HCT116 (cell line): ENCODE data around the gene PI4KA.
"Not testable (repeated sequence)": the region's sequence is repeated elsewhere in the genome, so short reads cannot be mapped to it uniquely, and the experiment has no call there.

Experiments
- ELF1 ChIP-seq: IDR thresholded peaks from 2 replicates; pipeline ENCODE4 v1.6.1; 2012; ENCODE audit warnings: low read depth, borderline replicate concordance
- EZH2 ChIP-seq: fragments of 200-600 bp; sonication (generic); IDR thresholded peaks from 2 replicates; pipeline ENCODE4 v1.6.1; 2017; ENCODE audit warnings: antibody characterized with exemption, mixed run types
- JUND ChIP-seq: IDR thresholded peaks from 2 replicates; pipeline ENCODE4 v1.6.1; 2012
- MAX ChIP-seq: IDR thresholded peaks from 2 replicates; pipeline ENCODE4 v1.6.1; 2012
- POLR2A ChIP-seq: IDR thresholded peaks from 2 replicates; pipeline ENCODE4 v1.7.0; 2011; ENCODE audit warnings: borderline replicate concordance; ENCODE audit not compliant: insufficient read depth, insufficient read length; ENCODE audit errors: extremely low read depth
- RAD21 ChIP-seq: IDR thresholded peaks from 2 replicates; pipeline ENCODE4 v1.6.1; 2012; ENCODE audit warnings: low read depth, mild to moderate bottlenecking
- REST ChIP-seq: IDR thresholded peaks from 2 replicates; pipeline ENCODE4 v1.6.1; 2012; ENCODE audit warnings: low read depth
- SIN3A ChIP-seq: IDR thresholded peaks from 2 replicates; pipeline ENCODE4 v1.6.1; 2012; ENCODE audit warnings: low read depth
- YY1 ChIP-seq: IDR thresholded peaks from 2 replicates; pipeline ENCODE4 v1.6.1; 2011; ENCODE audit warnings: low read length, low read depth, moderate library complexity, mild to moderate bottlenecking; ENCODE audit not compliant: insufficient replicate concordance; ENCODE audit errors: extremely low read depth
- TF ChIP-seq, protein P1 (sequence below), 3 experiments: fragments of 200-600 bp in 1 of 3; sonication (generic) in 1 of 3; IDR thresholded peaks in 2 of 3; conservative IDR thresholded peaks in 1 of 3; 2 replicates each; pipeline ENCODE4 v1.5.1; 2012 to 2017; ENCODE audit warnings: low read depth in 2 of 3, low read length in 2 of 3, antibody characterized with exemption in 1 of 3, borderline replicate concordance in 1 of 3, control low read depth in 1 of 3, mild to moderate bottlenecking in 1 of 3, mixed read lengths in 1 of 3, mixed run types in 1 of 3, moderate library complexity in 1 of 3; ENCODE audit not compliant: insufficient read depth in 1 of 3

GRCh38 chr22:20826373-20827152 lies 32.0 kb downstream of the PI4KA start:
- not testable (repeated sequence) for TF ChIP-seq POLR2A, YY1, REST, MAX, JUND, EZH2, ELF1, RAD21, SIN3A
- TF ChIP-seq, protein P1, sequence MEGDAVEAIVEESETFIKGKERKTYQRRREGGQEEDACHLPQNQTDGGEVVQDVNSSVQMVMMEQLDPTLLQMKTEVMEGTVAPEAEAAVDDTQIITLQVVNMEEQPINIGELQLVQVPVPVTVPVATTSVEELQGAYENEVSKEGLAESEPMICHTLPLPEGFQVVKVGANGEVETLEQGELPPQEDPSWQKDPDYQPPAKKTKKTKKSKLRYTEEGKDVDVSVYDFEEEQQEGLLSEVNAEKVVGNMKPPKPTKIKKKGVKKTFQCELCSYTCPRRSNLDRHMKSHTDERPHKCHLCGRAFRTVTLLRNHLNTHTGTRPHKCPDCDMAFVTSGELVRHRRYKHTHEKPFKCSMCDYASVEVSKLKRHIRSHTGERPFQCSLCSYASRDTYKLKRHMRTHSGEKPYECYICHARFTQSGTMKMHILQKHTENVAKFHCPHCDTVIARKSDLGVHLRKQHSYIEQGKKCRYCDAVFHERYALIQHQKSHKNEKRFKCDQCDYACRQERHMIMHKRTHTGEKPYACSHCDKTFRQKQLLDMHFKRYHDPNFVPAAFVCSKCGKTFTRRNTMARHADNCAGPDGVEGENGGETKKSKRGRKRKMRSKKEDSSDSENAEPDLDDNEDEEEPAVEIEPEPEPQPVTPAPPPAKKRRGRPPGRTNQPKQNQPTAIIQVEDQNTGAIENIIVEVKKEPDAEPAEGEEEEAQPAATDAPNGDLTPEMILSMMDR (IDR thresholded peaks at IDR 0.05 in 2 of 3, conservative IDR thresholded peaks at IDR 0.05 in 1 of 3; ENCODE audit: borderline replicate concordance in 1 of 3, insufficient read depth in 1 of 3, low read depth in 2 of 3, low read length in 2 of 3): not testable (repeated sequence)
